ENCODE measurements around the gene N4BP2.
"Not testable (repeated sequence)": the region's sequence is repeated elsewhere in the genome, so short reads cannot be mapped to it uniquely, and the experiment has no call there.

N4BP2 gene

DNA sequence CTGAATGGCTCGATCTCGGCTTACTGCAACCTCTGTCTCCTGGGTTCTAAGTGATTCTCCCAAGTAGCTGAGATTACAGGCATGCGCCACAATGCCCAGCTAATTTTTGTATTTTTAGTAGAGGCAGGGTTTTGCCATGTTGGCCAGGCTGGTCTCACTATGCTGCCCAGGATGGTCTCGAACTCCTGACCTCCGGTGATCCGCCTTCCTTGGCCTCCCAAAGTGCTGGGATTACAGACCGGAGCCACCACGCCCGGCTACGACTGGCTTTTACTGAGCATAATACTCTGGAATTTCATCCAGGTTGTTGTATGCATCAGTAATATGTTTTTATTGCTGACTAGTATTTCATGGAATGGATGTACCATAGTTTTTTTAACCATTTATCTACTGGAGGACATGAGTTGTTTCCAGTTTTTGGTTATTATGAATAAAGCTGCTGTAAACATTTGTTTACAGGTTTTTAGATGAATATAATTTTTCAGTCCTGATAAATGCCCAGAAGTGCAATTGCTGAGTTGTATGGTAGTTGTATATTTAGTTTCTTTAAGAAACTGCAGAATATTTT is 31.2 kb downstream of the N4BP2 start:
- DNase-seq (ENCODE audit: low spot score) = no peak

GRCh38 chr4:40093400-40093799 is 36.8 kb downstream of the N4BP2 start:
- not testable (repeated sequence) for DNase-seq (ENCODE audit: low spot score)

GRCh38 chr4:40099010-40099409 is 42.4 kb downstream of the N4BP2 start:
- DNase-seq (ENCODE audit: low spot score) = no peak

DNA sequence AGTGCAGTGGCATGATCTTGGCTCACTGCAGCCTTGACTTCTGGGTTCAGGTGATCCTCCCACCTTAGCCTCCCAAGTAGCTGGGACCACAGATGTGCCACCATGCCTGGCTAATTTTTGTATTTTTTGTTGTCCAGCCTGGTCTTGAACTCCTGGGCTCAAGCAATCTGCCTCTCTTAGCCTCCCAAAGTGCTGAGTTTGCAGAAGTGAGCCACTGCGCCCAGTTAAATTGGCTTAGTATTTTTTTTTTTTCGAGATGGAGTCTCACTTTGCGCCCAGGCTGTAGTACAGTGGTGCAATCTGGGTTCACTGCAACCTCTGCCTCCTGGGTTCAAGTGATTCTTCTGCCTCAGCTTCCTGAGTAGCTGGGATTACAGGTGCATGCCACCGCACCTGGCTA is 50.5 kb downstream of the N4BP2 start:
- DNase-seq (ENCODE audit: low spot score) = not testable (repeated sequence)

DNA sequence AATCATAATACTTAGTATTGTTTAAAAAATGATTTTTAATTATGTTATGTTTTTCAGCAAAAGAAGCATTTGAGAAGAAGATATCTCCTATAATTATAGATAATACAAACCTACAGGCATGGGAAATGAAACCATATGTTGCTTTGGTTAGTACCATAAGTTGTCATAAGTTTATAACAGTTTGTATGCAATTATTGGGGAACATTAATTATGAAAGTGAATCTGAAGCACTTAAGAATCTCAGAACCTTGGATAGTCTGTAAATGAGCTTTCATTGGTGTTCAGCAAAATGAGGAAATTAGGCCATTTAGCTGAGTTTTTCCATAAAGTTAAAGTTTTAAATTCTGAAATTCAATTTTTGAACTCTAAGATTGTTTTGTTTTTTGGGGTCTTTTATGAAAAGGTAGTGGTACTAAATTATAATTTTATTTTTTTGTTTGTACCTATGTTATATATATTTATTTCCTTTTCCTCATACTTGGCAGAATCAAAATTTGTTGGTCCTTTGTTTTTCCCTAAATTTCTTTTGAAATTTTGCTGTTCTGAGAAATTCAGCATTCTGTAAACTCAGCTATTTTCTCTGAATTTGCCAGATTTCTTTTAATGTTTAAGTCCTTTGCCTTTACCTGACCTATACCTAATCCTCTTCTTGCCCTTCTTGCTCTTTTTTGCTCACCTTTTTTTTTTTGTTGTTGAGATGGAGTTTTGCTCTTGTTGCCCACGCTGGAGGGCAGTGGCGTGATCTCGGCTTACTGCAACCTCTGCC is 55.6 kb downstream of the N4BP2 start:
- no peak for DNase-seq (ENCODE audit: low spot score)

DNA sequence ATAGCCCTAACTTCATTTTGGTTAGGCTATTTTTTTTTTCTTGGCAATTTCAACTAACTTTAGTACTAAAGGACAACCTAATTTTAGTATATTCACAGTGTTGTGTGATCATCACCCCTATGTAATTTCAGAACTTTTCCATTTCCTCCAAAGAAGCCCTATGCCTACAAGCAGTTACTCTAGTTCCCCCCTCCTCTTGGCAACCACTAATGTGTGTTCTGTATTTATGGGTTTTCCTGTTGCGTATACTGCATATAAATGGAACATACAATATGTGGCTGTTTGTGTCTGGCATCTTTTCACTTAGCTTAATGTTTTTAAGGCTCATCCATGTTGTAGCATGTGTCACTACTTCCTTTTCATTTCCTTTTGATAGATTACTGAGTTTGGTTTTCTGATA is 57.6 kb downstream of the N4BP2 start:
- no peak for DNase-seq (ENCODE audit: low spot score)

DNA sequence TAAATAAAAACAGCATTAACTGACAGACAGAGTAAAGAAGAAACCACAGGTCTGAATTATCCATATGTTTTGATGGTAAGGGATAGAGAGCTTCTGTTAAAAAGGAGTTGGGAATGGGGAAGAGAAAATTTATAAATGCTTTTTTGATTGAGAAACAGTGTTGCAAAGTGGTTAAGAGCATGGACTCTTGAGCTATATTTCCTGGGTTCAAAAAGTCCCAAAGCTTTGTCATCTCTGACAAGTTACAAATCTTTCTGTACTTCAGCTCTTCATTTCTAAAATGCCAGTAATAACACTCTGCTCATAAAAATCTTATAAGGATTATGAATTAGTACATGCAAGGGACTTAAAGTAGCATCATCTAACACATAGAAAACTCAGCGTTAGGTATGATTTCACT is 62.2 kb downstream of the N4BP2 start:
- DNase-seq (ENCODE audit: low spot score) = no peak

- DNase-seq (ENCODE audit: low spot score) = no peak
Measured at GRCh38 chr4:40119344-40119743, 62.7 kb downstream of the N4BP2 start.

GRCh38 chr4:40121515-40121914 is 64.9 kb downstream of the N4BP2 start:
- no peak for DNase-seq (ENCODE audit: low spot score)

- DNase-seq (ENCODE audit: low spot score) = no peak
Measured at GRCh38 chr4:40122941-40123340, 66.3 kb downstream of the N4BP2 start.

DNA sequence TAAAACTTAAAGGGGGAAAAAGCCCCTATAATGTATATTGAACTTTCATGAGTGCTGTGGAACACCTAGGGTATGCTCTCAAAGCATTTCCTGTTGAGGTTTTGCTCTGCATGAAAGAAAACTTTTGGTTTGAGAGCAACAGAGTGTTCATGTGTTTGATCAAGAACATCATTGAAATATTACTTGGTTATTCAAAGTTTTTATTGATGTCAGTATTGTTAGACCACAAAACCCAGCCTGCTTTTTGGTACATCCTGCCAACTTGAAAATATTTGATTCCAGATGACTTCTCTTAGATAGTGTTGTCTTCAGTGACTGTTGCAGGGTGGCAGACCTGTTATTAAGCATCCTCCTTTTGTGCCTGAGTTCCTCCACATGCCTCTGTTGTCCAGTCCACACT is 68.0 kb downstream of the N4BP2 start:
- no peak for DNase-seq (ENCODE audit: low spot score)

- DNase-seq (ENCODE audit: low spot score) = no peak
Measured at GRCh38 chr4:40130401-40131036, 73.9 kb downstream of the N4BP2 start.

- no peak for DNase-seq (ENCODE audit: low spot score)
Measured at GRCh38 chr4:40132816-40133215, 76.2 kb downstream of the N4BP2 start.

DNA sequence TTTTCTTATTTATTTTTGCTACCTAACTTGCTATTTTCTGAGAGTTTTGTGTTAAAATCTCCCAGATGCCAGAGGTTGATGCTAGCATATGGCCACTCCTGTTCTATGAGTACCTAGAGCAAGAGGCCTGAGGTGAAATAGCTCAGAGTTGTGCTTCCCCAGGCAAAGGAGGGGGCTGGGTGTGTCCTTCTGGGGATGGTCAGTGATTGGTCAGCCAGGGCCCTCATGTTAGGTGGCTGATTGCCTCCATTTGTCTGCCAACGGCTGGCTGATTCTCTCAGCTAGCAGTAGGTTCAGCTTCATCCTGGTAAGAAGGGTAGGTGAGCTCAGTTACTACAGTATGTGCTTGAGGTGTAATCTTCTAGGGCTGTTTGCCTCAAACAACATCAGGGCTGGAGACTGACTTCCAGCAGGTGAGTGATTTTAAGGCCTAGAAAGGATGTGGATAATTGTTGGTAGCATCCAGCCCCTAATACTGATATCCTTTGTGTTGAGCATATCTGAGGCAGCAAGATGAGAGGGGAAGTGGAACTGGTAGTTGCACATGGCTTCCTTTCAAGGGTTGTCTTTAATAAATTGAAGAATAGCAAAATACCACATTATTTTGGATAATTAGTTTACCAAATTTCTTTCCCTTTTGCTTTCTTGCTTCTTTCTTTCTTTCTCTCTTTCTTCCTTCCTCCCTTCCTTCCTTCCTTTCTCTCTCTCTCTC is 77.7 kb downstream of the N4BP2 start:
- DNase-seq (ENCODE audit: low spot score) = no peak

DNA sequence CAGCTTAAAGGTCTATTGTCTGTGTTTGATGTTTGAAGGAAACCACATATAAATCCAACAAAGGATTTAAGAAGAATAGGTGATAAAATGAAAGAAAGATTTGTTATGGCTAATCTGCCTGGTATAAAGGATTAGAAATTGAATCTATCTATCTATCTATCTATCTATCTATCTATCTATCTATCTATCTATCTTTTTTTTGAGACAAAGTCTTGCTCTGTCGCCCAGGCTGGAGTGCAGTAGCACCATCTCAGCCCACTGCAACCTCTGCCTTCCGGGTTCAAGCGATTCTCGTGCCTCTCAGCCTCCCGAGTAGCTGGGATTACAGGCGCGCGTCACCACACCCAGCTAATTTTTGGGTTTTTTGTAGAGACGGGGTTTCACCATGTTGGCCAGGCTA is 79.6 kb downstream of the N4BP2 start:
- not testable (repeated sequence) for DNase-seq (ENCODE audit: low spot score)

DNA sequence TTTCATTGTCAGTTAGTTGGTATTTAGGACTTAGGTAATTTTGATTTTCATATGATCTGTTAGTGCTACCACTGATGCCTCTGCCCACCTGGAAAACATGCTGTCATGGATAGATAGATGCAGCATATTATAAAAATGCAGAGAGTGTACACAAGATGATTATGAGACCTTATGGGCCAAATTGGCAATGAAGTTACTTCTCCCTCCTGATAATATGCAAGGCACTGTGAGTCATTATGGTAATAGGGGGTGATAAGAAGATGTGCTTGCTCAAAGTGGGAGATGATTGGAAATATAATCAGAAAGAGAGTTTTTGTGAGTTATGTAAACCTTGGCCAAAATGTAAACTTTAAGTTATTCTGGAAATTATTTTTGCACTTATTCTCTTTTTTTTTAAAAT is 83.5 kb downstream of the N4BP2 start:
- no peak for DNase-seq (ENCODE audit: low spot score)

GRCh38 chr4:40140597-40140996 is 83.9 kb downstream of the N4BP2 start:
- DNase-seq (ENCODE audit: low spot score) = not testable (repeated sequence)

- no peak for DNase-seq (ENCODE audit: low spot score)
Measured at GRCh38 chr4:40143926-40144508, 87.4 kb downstream of the N4BP2 start.

DNA sequence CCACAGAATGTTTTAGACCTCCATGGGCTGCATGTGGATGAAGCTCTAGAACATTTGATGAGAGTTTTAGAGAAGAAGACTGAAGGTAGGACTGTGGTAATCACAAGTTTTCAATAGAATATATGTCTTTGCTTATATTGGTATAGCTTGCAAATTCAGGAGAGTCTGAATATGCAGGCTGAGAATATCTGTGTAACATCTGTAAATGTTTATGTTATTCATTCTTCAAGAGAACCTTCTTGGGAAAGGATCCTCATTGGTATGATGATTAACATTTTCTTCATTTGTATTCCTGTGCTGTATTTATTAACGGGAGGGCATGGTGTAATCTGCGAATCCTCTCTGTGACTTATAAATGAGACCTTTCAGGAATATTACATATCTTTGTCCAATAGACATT is 88.1 kb downstream of the N4BP2 start:
- no peak for DNase-seq (ENCODE audit: low spot score)

- DNase-seq (ENCODE audit: low spot score) = not testable (repeated sequence)
Measured at GRCh38 chr4:40147490-40147889, 90.8 kb downstream of the N4BP2 start.

GRCh38 chr4:40149960-40150385 is 93.3 kb downstream of the N4BP2 start:
- peak; percentile 70 for DNase-seq (ENCODE audit: low spot score)

DNA sequence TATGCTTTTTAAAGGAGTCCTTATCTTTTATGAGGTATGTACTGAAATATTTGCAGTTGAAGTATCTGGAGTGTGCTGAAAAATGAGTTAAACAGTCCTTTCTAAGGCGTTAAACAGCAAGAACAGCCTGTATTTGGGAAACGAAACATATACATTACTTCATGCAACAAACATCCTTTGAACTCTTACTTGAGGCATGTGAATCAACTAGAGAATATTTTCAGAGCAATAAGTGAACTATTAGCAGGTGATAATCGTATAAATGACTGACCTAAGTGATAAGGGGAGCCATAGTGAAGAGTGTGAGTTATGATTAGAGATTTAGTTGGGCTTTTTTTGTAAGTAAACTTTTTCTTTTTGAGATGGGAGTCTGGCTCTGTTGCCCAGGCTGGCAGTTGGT is 94.3 kb downstream of the N4BP2 start:
- DNase-seq (ENCODE audit: low spot score) = no peak

Data from D341Med (cell line).